GM18858 (cell line): ENCODE data around the gene MRM3.
"Not testable (repeated sequence)": the region's sequence is repeated elsewhere in the genome, so short reads cannot be mapped to it uniquely, and the experiment has no call there.

ENCODE experiments used
- ATAC-seq: cut with Tn5 transposase; IDR thresholded peaks from one replicate; pipeline ENCODE4 v1.9.1; 2021; ENCODE audit not compliant: unreplicated experiment

MRM3 gene

GRCh38 chr17:814371-814770, 32.2 kb downstream of the MRM3 start:
- no peak for ATAC-seq

GRCh38 chr17:819251-819650, 37.1 kb downstream of the MRM3 start:
- ATAC-seq: no peak

GRCh38 chr17:823501-823902, 41.3 kb downstream of the MRM3 start:
- ATAC-seq: no peak

DNA sequence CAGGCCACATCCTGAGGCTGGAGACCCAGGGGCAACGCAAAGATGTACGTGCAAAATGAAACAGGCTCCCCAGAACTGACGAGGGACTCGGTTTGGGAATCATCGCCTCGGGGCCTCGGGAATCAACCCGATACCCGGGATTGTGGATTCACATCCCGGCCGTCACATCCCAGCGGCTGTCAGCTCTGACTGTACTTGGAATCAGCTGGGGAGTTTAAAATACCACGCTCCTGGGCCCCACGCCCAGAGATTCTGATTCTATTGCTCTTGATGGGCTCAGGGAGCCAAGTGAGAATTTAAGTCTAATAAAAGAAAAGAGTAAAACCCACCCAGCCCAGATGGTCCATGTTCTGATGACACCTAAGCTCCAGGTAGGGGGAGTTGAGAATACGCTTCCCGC, 42.2 kb downstream of the MRM3 start:
- ATAC-seq: no peak

DNA sequence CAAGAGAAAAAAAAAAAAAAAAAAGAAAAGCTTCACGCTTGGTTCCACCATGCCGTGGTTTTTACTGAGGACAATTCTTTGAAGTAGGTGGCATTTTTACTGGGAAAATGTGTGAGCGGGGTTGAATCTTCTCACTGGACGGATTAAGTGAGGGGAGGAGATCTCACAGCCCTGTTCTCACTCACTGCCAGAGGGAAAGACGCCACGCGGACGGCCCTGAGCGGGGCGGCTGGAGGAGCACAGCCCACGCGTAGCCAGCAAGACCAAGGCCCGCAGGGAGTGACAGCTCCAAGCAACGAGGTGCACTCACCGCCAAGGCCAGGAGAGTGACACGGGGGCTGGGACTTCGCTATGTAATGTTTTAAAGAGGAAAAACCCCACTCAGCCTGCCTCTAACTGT, 43.1 kb downstream of the MRM3 start:
- no peak for ATAC-seq

- no peak for ATAC-seq
These were observed 44.6 kb downstream of the MRM3 start for GRCh38 chr17:826778-827177.

GRCh38 chr17:828761-829160, 46.6 kb downstream of the MRM3 start:
- ATAC-seq: no peak

DNA sequence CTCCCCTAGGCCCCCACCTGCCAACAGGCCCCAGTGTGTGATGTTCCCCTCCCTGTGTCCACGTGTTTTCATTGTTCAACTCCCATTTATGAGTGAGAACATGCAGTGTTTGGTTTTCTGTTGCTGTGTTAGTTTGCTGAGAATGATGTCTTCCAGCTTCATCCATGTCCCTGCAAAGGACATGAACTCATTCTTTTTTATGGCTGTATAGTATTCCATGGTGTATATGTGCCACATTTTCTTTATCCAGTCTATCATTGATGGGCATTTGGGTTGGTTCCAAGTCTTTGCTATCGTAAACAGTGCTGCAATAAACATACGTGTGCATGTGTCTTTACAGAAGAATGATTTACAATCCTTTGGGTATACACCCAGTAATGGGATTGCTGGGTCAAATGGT, 47.5 kb downstream of the MRM3 start:
- not testable (repeated sequence) for ATAC-seq

GRCh38 chr17:830381-830780, 48.2 kb downstream of the MRM3 start:
- no peak for ATAC-seq

DNA sequence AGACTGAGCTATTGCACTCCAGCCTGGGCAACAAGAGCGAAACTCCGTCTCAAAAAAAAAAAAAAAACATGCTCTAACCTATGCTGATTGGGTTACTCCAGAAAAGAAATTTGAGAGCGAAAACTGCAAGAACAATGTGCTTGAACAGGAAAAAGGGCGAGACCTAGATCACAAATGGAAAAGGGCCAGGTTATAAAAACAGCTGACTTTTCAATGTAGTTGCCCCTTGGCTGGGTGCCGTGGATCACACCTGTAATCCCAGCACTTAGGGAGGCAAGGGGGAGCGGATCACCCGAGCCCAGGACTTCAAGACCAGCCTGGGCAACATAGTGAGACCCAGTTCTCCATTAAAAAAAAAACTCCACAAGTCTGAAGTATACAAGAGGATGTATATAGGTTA, 48.8 kb downstream of the MRM3 start:
- ATAC-seq: no peak

GRCh38 chr17:834136-834535, 52.0 kb downstream of the MRM3 start:
- ATAC-seq: no peak

DNA sequence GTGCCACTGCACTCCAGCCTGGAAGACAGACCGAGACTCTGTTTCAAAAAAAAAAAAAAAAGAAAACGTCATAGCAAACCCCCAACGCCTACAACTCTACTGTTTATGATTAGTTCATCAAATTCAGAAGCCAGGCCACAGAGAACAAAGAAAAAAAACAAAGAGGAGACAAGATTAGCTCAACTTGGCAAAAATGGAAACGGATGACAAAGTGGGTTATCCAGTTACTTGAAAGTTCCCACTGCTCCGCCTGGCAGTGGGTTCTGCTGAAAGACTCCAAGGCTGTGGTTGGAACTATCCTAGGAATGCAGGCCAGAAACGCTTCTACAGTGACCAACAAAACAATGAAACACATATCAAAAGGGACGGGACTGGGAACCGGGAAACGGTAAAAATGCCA, 53.1 kb downstream of the MRM3 start:
- ATAC-seq: no peak

- not testable (repeated sequence) for ATAC-seq
These were observed 53.6 kb downstream of the MRM3 start for GRCh38 chr17:835721-836120.

- ATAC-seq: no peak
These were observed 54.0 kb downstream of the MRM3 start for GRCh38 chr17:836151-836550.

DNA sequence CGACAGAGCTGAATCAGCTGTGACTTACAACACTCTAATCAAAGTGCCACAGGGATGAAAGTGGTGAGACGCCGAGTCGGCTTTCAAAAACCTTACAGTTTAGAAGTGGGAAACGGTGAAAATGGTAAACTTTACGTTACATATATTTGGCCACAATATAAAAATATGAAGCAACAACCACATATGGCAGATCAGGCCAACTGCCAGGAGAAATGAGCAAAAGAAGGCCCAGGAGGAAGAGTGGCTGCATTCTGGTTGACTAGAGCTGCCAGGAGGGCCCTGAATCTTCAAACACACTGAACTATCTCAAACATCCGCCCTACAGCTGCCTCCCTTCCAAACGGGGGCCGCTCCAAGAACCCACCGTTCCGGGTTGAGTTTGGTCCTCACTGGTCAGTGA, 56.3 kb downstream of the MRM3 start:
- no peak for ATAC-seq

GRCh38 chr17:841313-841712, 59.2 kb downstream of the MRM3 start:
- no peak for ATAC-seq
